GM12875 (cell line): ENCODE data around the gene HMOX1.
A peak's percentile ranks its signal among the peaks of the same experiment; 100 is the strongest.

Source experiments
- H3K4me3 ChIP-seq: one replicate; pipeline ENCODE4 v1.5.1; 2011; ENCODE audit warnings: low read depth, low read length, control low read depth
- TF ChIP-seq, protein P1 (sequence below): IDR thresholded peaks from 2 replicates; pipeline ENCODE4 v1.5.1; 2011; ENCODE audit warnings: low read depth, mild to moderate bottlenecking, control low read depth, inconsistent platforms, low read length, moderate library complexity, borderline replicate concordance; ENCODE audit not compliant: insufficient read depth

HMOX1 gene

DNA sequence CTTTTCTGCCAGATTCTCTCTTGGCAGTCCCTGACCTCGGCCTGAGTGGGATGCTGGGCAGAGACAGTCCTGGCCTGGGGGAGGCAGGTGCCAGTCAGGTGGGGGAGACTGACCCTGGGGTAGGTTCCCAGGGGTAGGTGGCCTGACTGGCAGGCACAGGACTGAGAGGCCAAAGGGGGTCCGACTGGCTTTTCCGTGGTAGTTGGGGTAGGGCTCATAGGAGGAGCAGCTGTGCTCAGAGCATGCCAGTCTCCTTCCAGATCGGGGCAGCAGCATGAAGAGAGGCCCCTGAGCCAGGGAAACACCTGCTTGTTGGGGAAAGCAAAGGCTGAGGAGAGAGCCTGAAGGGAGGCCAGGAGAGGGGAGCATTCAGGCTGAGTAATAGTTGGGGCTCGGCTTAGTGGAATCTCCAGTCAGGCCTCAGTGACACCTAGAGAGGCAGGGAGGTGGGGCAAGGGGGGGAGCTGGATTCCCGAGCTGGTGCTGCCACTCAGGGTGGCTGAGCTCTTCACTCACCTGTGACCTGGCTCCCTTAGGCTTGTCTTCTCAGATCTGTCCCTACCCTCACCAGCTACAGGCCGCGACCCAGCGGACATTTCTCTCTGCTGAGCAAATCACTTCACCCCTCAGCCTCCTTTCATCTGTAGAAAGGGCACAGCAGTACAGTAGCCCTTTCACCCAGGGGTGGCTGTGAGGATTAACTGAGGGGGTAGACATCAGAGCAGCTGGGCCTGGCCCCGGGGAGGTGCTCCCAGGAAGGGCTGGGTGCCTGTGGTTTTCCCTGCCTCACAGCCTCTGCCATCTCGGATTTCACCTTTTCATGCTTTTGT is 45.3 kb downstream of the HMOX1 start:
- H3K4me3 ChIP-seq: no peak overlapping the region
- TF ChIP-seq, protein P1, sequence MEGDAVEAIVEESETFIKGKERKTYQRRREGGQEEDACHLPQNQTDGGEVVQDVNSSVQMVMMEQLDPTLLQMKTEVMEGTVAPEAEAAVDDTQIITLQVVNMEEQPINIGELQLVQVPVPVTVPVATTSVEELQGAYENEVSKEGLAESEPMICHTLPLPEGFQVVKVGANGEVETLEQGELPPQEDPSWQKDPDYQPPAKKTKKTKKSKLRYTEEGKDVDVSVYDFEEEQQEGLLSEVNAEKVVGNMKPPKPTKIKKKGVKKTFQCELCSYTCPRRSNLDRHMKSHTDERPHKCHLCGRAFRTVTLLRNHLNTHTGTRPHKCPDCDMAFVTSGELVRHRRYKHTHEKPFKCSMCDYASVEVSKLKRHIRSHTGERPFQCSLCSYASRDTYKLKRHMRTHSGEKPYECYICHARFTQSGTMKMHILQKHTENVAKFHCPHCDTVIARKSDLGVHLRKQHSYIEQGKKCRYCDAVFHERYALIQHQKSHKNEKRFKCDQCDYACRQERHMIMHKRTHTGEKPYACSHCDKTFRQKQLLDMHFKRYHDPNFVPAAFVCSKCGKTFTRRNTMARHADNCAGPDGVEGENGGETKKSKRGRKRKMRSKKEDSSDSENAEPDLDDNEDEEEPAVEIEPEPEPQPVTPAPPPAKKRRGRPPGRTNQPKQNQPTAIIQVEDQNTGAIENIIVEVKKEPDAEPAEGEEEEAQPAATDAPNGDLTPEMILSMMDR: no peak

DNA sequence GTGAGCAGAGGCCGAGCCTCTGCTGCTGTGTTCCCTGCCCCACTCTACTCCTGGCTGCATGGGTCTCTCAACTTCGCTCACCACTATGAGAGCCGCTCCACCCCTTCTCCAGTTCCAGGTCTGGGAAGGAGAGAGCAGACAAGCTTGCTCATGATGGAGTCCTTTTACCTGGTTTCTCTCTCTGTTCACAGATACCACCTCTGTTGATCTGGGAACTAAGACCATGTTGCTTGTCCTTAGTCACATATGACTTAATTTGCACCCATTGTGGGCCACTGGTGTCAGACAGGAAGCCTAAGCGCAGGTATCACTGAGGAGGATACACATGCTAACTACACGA is 45.9 kb downstream of the HMOX1 start:
- H3K4me3 ChIP-seq: no peak overlapping the region
- TF ChIP-seq, protein P1: no peak

DNA sequence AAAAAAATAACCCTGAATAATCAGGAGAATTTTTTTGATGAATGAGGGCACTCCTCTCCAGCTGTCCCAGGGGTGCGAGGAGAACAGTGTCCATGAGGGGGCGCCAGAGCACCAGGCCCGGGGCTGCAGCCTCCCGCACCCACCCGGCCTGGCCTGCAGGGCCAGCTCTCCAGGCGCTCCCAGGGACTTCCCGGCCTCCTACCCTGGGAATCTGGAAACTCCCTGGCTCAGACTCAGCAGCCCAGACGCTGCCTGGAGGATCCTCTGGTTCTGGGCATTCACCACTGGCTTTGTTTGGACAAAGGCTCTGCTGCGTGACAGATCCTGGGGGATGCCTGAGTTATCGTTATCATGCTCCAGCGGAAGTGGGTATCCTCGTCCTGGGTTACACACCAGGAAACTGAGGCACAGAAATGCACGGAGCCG is 50.0 kb downstream of the HMOX1 start:
- no peak overlapping the region for H3K4me3 ChIP-seq
- TF ChIP-seq, protein P1: peak; percentile 75

DNA sequence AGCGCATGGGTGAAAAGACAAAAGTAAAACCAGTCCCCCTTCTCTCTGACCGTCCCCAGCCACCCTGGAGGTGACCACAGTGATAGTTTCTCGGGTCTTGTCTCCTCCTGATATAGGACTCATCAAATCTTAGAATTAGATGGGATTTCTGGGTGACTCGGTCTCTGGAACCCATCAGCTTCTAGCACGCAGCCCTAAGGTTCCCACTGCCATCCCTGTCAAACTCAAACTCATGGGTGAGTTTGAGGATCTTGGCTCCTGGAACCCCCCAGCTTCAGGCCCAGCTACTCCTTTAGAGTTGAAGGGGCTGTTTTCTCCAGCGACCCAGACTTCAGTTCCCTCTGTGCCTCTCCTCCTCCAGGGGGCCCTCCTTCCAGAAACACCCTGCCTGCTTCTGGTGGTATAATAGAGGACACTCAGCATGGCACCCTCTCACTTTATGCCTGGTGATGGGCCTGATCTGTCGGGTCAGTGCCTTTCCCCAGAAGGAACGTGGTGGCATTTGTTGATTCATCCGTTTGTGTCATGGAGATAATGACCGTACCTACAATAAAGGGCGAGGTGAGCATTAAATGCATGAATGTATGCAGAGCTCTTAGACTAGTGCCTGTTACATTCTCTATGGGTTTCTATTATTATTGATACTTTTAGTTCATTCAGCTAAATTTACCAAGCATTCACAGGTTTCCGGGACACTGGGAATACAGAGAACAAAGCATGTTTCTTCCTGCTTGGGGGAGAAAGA is 50.8 kb downstream of the HMOX1 start:
- H3K4me3 ChIP-seq: no peak overlapping the region
- TF ChIP-seq, protein P1: no peak

DNA sequence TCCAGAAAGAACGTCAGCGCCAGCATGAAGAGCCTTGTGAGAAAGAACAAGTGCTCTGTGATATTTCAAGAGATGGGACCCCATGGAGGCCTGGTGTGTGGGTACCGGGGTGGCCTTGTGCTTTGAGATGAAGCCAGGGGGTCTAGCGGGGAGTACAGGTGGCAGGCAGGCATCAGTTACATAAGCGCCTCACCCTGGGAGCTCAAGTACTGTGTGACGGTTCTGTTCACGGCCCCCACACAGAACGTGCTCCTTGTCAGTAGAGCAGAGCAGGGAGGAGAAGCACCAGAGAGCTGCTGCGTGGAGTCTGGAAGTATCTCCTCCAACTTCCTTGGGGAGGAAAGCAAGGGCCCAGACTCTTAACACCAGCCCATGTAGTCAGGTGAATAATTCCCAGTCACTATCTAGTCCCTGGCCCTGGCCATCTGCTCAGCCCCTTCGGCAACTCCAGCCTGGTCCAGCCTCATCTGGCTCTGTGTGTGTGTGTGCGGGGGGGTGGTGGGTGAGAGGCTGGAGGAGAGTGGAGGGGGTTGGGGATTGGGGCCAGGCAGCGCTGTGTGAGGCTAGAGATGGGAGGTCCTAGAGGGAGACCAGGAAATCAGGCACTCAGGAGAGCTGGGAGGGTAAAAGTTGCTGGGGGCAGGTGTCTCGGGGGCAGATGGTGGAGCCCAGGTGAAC is 51.5 kb downstream of the HMOX1 start:
- no peak overlapping the region for H3K4me3 ChIP-seq
- TF ChIP-seq, protein P1: no peak

DNA sequence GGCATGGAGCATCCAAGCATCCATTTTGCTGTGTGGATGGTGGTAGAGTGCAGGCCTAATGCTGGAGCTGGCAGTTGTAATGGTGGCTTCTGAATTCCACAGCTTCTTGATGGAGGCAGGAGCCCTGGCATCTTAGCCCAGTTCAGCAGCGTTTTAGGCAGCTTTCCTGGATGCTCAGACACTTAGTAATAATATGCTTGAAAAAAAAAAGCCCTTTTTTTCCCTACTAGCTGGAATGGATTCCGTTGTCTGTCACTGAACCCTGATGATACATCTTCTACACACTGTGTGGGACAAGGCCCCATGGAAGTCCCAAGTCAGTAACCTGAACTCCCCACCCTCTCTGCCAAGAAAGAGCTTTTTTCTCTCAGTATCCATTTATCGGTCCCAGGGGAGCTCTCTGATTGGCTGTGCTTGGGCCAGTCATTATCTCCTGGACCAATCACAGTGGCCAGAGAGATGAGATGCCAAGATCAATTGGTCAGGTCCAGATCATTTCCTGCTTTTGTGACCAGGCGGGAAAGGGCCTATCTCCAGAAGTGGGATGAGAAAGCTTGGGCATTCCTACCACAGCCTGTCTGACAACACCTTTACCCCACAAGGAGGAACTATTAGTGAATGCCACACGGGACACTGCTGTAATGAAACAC is 53.3 kb downstream of the HMOX1 start:
- TF ChIP-seq, protein P1: no peak

More for the DNA sequence above, 53.3 kb downstream of the HMOX1 start:
- no peak overlapping the region for H3K4me3 ChIP-seq
